AG08396 (cell line): ENCODE measurements around the gene DHPS.
"Not testable (repeated sequence)": the region's sequence is repeated elsewhere in the genome, so short reads cannot be mapped to it uniquely, and the experiment has no call there.

Source experiments
- DNase-seq: peaks from one replicate; pipeline ENCODE4 v3.0.0; 2012; ENCODE audit warnings: low spot score, mixed read lengths

Gene DHPS

GRCh38 chr19:12681074-12681987 lies at the start of gene DHPS:
Gene DHPS, minus strand, starts transcription at chr19:12681880. Its CDS starts 114 bp downstream, at chr19:12681766.
- DNase-seq = peak; percentile 94

GRCh38 chr19:12731337-12731736 lies 49.7 kb upstream of the DHPS start:
- DNase-seq = no peak

- DNase-seq = no peak
Observed at GRCh38 chr19:12730064-12730463, 48.4 kb upstream of the DHPS start.

GRCh38 chr19:12727745-12728433 lies 46.2 kb upstream of the DHPS start:
- DNase-seq = no peak

- DNase-seq = no peak
Observed at GRCh38 chr19:12726988-12727316, 45.3 kb upstream of the DHPS start.

- DNase-seq = not testable (repeated sequence)
Observed at GRCh38 chr19:12725612-12726011, 43.9 kb upstream of the DHPS start.

- DNase-seq = peak; percentile 75
Observed at GRCh38 chr19:12723641-12724426, 42.2 kb upstream of the DHPS start, which contains the start of gene TNPO2. Gene TNPO2, minus strand, starts transcription at chr19:12723932. Its CDS starts 2,955 bp downstream, at chr19:12720977.

- DNase-seq = no peak
Observed at GRCh38 chr19:12723381-12723640, 41.6 kb upstream of the DHPS start.

- DNase-seq = peak; percentile 99
Observed at GRCh38 chr19:12722566-12723380, 41.1 kb upstream of the DHPS start.

GRCh38 chr19:12721656-12722565 lies 40.2 kb upstream of the DHPS start:
- peak; percentile 87 for DNase-seq

GRCh38 chr19:12720851-12721655 lies 39.4 kb upstream of the DHPS start:
- peak; percentile 48 for DNase-seq

GRCh38 chr19:12720296-12720695 lies 38.6 kb upstream of the DHPS start:
- DNase-seq = no peak

- no peak for DNase-seq
Observed at GRCh38 chr19:12715929-12716328, 34.2 kb upstream of the DHPS start.

GRCh38 chr19:12715102-12715501 lies 33.4 kb upstream of the DHPS start:
- DNase-seq = no peak

GRCh38 chr19:12713304-12713703 lies 31.6 kb upstream of the DHPS start:
- DNase-seq = not testable (repeated sequence)

GRCh38 chr19:12712077-12712476 lies 30.4 kb upstream of the DHPS start:
- not testable (repeated sequence) for DNase-seq

GRCh38 chr19:12711187-12711586 lies 29.5 kb upstream of the DHPS start:
- DNase-seq = no peak

- DNase-seq = no peak
Observed at GRCh38 chr19:12708641-12709040, 27.0 kb upstream of the DHPS start.

GRCh38 chr19:12706332-12706718 lies 24.6 kb upstream of the DHPS start:
- DNase-seq = no peak
